GM19240 (cell line): ENCODE data around the gene MYLK.
"Not testable (repeated sequence)": the region's sequence is repeated elsewhere in the genome, so short reads cannot be mapped to it uniquely, and the experiment has no call there.

Experiments used
- DNase-seq: peaks from one replicate; pipeline ENCODE4 v3.0.0; 2011; ENCODE audit warnings: low spot score; ENCODE audit not compliant: insufficient read length

Gene MYLK

GRCh38 chr3:123750659-123751420 is 133.3 kb downstream of the MYLK start:
- DNase-seq = no peak

GRCh38 chr3:123750209-123750608 is 133.9 kb downstream of the MYLK start:
- DNase-seq = no peak

- no peak for DNase-seq
These were observed 134.4 kb downstream of the MYLK start for GRCh38 chr3:123749711-123750110.

- no peak for DNase-seq
These were observed 138.8 kb downstream of the MYLK start for GRCh38 chr3:123745184-123745855.

DNA sequence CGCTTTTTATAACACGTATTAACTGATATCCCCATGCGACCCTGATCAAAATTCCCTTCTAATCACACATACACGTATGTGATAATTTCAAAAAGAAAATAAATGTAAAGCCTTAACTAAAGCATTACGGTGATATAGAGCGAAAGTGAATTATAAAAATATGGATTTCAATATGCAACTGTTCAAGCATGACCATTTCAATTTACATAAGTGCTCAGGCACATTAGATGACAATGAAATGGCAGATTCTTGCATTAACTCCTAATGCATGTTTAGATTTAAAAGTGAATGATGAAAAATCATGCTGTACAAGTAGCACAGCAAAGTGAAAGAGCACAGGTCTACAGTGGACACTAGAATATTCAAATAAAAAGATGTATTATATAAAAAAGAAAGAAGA is 140.1 kb downstream of the MYLK start:
- no peak for DNase-seq

DNA sequence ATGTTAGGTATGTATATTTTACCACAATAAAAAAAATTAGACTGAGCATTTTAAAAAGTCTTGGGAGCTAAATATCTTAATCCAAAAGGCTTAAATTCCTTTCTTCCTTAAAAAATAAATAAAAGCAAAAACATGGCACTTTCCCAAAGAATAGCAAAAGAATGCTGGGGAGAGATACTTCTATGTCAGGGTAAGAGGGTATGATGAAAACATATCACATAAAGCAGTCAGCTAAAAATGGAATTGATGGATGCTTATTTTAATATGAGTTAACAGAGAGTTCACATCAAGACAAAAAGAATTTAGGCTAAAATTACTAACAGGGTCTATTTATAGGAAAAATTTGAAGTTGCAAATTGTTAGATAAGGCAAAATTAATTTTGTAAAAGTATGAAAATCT is 141.0 kb downstream of the MYLK start:
- DNase-seq = no peak

DNA sequence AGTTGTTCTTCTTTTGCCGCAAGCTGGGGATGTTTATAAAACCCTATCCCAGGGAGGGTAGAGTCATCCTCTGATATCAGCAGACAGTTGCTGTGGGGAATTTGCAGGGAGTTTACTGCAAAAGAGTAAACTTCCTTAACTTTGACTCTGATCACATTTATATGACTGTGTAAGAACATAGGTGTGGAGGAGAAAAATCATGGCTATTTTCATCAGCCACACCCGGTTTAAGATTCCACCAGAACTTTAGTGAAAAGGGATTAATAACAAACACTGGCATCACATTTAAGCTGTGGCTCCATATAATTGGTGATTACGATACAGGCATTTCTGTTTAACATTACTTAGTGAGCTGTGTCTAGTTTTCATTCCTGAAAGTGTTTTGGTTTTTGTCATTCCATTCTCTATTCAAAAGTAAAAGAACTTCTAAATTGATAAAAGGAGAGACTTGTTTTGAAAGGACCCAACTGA is 143.1 kb downstream of the MYLK start:
- DNase-seq = no peak

- no peak for DNase-seq
These were observed 143.7 kb downstream of the MYLK start for GRCh38 chr3:123740391-123740822.

GRCh38 chr3:123739754-123740153 is 144.4 kb downstream of the MYLK start:
- DNase-seq = no peak

- no peak for DNase-seq
These were observed 145.0 kb downstream of the MYLK start for GRCh38 chr3:123739106-123739505.

DNA sequence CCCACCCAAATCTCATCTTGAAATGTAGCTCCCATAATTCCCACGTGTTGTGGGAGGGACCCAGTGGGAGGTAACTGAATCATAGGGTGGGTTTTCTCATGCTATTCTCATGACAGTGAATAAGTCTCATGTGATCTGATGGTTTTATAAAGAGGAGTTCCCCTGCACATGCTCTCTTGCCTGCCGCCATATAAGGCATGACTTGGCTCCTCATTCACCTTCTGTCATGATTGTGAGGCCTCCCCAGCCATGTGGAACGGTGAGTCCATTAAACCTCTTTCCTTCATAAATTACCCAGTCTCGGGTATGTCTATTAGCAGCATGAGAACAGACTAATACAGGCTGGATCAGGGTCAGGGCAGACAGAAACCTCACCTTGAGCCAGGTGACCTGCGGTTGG is 145.6 kb downstream of the MYLK start:
- not testable (repeated sequence) for DNase-seq

DNA sequence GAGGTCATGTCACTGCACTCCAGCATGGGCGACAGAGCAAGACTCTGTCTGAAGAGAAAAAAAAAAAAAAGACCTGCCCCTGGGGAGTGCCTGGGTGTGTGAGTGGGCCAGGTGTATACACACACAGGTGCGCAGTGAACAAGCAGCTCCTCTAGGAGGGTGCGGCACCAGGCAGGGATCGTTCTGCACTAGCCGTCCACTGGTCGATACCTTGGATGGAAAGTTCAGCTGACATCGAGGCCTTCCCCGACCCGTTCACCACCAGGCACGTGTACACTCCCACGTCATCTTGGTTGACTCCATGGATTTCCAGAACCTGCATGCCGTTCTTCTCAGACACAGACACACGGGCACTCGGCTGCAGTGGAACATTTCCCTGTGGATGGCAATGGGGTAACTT is 147.0 kb downstream of the MYLK start:
- DNase-seq = no peak

DNA sequence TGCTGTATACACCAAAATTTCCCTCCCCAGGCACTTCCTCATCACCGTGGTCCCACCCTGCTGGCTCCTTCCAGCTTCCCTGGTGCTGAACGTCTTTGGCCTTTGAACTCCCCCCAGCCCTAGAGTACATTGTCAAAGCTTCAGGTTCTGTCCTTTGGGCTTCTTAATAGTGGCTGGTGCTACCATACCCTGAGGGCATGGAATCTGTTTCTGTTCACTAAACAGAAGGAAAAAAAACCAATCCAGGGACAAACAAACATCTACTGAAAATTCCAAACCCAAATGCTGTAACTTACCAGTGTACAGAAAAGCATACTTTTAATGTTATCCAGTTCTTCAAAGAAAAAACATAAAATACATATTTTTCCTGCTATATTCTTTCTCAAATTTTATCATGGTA is 148.7 kb downstream of the MYLK start:
- DNase-seq = no peak

- DNase-seq = no peak
These were observed 149.6 kb downstream of the MYLK start for GRCh38 chr3:123734527-123734902.

DNA sequence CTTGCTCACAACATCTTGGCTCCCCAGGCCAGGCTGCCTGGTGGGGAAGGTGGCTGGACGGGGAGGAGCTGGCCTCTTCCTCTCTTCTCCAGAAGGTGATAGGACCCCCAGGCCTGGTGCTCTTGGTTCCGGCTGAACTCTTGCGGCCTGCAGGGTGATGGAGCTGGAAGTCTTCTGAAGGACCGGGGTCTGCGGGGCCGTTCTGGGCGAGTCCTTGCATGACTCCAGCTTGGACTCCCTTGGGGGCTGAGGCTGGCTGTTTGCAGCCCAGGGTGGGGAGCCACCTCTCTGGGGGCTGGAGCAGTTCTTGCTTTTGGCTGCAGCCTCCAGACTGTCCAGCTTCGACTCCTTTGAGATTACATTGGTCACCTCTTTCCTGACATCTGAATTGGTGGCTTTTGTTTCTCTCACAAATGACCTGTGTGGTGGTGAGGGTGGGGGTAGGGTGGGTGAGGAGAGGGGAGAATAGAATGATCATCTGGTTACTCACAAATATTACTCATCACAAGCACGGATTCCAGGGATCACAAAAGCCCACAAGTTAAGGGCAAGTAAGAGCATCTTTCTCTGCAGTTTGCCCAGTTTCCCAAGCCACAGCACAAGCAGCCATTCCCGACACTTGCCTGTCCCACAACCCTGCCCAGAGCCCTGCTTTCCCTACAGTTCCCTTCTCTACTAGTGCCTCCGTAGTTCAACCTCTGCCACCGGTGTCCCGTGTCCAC is 150.2 kb downstream of the MYLK start:
- DNase-seq = no peak

DNA sequence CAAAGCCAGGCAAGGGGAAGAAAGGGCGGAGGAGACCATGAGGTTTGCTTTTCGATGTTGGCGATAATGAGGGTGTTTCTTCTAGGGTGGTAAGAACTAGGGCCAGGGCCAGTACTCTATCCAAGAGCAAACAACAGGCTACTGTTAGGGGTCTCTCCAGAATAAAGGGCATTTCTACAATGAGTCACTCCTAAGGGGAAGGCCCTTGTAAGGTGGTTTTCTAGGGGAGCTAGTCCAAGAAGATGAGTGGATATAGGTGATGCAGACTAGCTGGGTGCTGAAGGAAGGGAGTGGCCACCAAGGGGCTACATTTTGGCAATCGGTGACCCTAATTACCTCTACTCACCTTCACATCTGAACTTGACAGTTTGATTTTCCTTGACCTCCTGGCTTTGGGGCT is 150.8 kb downstream of the MYLK start:
- DNase-seq = no peak

- no peak for DNase-seq
These were observed 151.7 kb downstream of the MYLK start for GRCh38 chr3:123732447-123732846.

- no peak for DNase-seq
These were observed 153.3 kb downstream of the MYLK start for GRCh38 chr3:123730829-123731228.

DNA sequence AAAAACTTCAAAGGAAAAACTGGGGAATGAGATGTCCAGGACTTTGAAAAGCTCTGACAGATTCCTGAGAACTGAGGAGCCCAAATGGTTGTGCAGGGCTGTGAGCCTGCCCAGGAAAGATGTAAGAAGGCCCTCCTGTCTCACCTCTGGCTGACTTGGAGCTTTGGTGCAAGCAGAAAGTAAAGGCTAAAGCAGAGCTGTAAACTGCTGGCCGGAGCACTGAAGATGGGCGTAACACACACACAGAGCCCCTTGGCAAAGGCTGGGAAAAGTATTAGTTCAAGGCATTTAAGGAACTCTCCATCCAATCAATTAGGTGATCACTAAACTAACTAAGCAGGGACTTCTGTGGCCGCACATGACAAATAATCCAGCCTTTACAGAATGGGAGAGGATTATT is 155.1 kb downstream of the MYLK start:
- DNase-seq = no peak

GRCh38 chr3:123728014-123728413 is 156.1 kb downstream of the MYLK start:
- DNase-seq = no peak

- DNase-seq = no peak
These were observed 158.3 kb downstream of the MYLK start for GRCh38 chr3:123725652-123726400.

DNA sequence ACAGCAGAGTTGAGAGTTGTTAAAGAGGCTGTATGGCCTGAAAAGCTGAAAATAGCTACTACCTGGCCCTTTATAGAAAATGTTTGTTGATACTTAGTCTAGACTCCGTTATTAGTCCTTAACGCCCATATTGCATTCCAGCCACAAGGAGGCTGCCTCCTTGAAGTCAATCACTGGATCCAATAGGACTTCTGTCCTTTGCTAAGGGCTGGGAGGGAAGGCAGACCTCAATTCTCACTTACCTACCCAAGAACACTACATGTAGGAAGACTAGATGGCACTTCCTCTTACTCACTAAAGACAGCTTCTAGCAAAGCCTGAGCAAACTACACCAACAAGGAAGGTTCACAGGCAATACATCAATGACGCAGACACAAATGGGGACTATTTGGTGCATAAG is 159.8 kb downstream of the MYLK start:
- DNase-seq = no peak
